Loucy (cell line): ENCODE data around the gene PYGB.

Experiments
- CTCF ChIP-seq: fragments of 200-600 bp; sonication (generic); conservative IDR thresholded peaks from 2 replicates; pipeline ENCODE4 v1.5.1; 2014; ENCODE audit warnings: mild to moderate bottlenecking, antibody characterized with exemption, low read length
- EZH2phosphoT487 ChIP-seq: fragments of 200-600 bp; IDR thresholded peaks from 2 replicates; pipeline ENCODE4 v1.6.1; 2018; ENCODE audit warnings: antibody characterized with exemption, mild to moderate bottlenecking, moderate library complexity, borderline replicate concordance

- TF ChIP-seq CTCF (no peak), EZH2phosphoT487 (no peak)
These were observed 33.1 kb upstream of the PYGB start for GRCh38 chr20:25214819-25215218.
